SK-N-SH treated with all-trans-retinoic acid at 6 μM for 48 hours (cell line): ENCODE results near the gene FANCC.
A peak's percentile ranks its signal among the peaks of the same experiment; 100 is the strongest.

Experiments used
- ATAC-seq: fragments of 200-7000 bp; cut with Tn5 transposase; 3 replicates; pipeline ENCODE4 v1.9.1; 2020; ENCODE audit warnings: mild to moderate bottlenecking, moderate library complexity
- ARNTL ChIP-seq: fragments of 450-650 bp; formaldehyde crosslinking; IDR thresholded peaks from 2 replicates; pipeline ENCODE4 v1.5.0; 2020; ENCODE audit warnings: low read depth, mild to moderate bottlenecking, moderate library complexity, borderline replicate concordance
- BACH2 ChIP-seq: fragments of 250-450 bp; sonication (Bioruptor Pico); IDR thresholded peaks from 2 replicates; pipeline ENCODE4 v1.9.0; 2021; ENCODE audit warnings: mild to moderate bottlenecking, borderline replicate concordance
- CSDC2 ChIP-seq: fragments of 250-450 bp; sonication (Bioruptor Pico); IDR thresholded peaks from 2 replicates; pipeline ENCODE4 v1.5.0; 2020; ENCODE audit warnings: mild to moderate bottlenecking, moderate library complexity
- ESRRG ChIP-seq: fragments of 250-450 bp; sonication (Bioruptor Pico); IDR thresholded peaks from 2 replicates; pipeline ENCODE4 v1.6.1; 2021; ENCODE audit warnings: mild to moderate bottlenecking
- ISL1 ChIP-seq: fragments of 250-450 bp; sonication (Bioruptor Pico); IDR thresholded peaks from 2 replicates; pipeline ENCODE4 v2.1.2; 2022; ENCODE audit warnings: mild to moderate bottlenecking, moderate library complexity
- PPARA ChIP-seq: fragments of 250-450 bp; sonication (Bioruptor Pico); IDR thresholded peaks from 2 replicates; pipeline ENCODE4 v1.5.0; 2020; ENCODE audit warnings: mild to moderate bottlenecking, borderline replicate concordance
- RARB ChIP-seq: fragments of 250-450 bp; sonication (Bioruptor Pico); IDR thresholded peaks from 2 replicates; pipeline ENCODE4 v1.8.0; 2021; ENCODE audit warnings: mild to moderate bottlenecking, moderate library complexity
- SNAI2 ChIP-seq: fragments of 250-450 bp; sonication (Bioruptor Pico); IDR thresholded peaks from 2 replicates; pipeline ENCODE4 v1.5.0; 2020; ENCODE audit warnings: mild to moderate bottlenecking, moderate library complexity
- TCF4 ChIP-seq: fragments of 250-450 bp; sonication (Bioruptor Pico); IDR thresholded peaks from 2 replicates; pipeline ENCODE4 v1.8.0; 2021; ENCODE audit warnings: mild to moderate bottlenecking, moderate library complexity, borderline replicate concordance
- TOX ChIP-seq: fragments of 250-450 bp; sonication (Bioruptor Pico); IDR thresholded peaks from 2 replicates; pipeline ENCODE4 v1.8.0; 2021; ENCODE audit warnings: mild to moderate bottlenecking, moderate library complexity, borderline replicate concordance
- ZC3H10 ChIP-seq: fragments of 250-450 bp; sonication (Bioruptor Pico); IDR thresholded peaks from 2 replicates; pipeline ENCODE4 v1.5.1; 2021; ENCODE audit warnings: mild to moderate bottlenecking, moderate library complexity
- ZFP3 ChIP-seq: fragments of 250-450 bp; sonication (Bioruptor Pico); IDR thresholded peaks from 2 replicates; pipeline ENCODE4 v1.5.0; 2020; ENCODE audit warnings: mild to moderate bottlenecking, moderate library complexity
- ZFP30 ChIP-seq: fragments of 450-650 bp; formaldehyde crosslinking; IDR thresholded peaks from 2 replicates; pipeline ENCODE4 v1.5.0; 2022; ENCODE audit warnings: mild to moderate bottlenecking, moderate library complexity
- ZNF70 ChIP-seq: fragments of 450-650 bp; formaldehyde crosslinking; IDR thresholded peaks from 2 replicates; pipeline ENCODE4 v1.5.0; 2020; ENCODE audit warnings: mild to moderate bottlenecking, moderate library complexity
- ZNF8 ChIP-seq: fragments of 450-650 bp; formaldehyde crosslinking; IDR thresholded peaks from 2 replicates; pipeline ENCODE4 v1.5.0; 2020; ENCODE audit warnings: mild to moderate bottlenecking, moderate library complexity
- TF ChIP-seq, protein P1 (sequence below): fragments of 250-450 bp; sonication (Bioruptor Pico); IDR thresholded peaks from 2 replicates; pipeline ENCODE4 v1.8.0; 2020; ENCODE audit warnings: mild to moderate bottlenecking, moderate library complexity, borderline replicate concordance
- TF ChIP-seq, protein P2 (sequence below): fragments of 250-450 bp; sonication (Bioruptor Pico); IDR thresholded peaks from 2 replicates; pipeline ENCODE4 v1.5.1; 2020; ENCODE audit warnings: low read depth, mild to moderate bottlenecking, moderate library complexity
- TF ChIP-seq, protein P3 (sequence below): fragments of 250-450 bp; sonication (Bioruptor Pico); IDR thresholded peaks from 2 replicates; pipeline ENCODE4 v1.5.1; 2021; ENCODE audit warnings: mild to moderate bottlenecking, moderate library complexity
- TF ChIP-seq, protein P4 (sequence below): fragments of 250-450 bp; sonication (Bioruptor Pico); IDR thresholded peaks from 2 replicates; pipeline ENCODE4 v1.5.0; 2020; ENCODE audit warnings: mild to moderate bottlenecking, moderate library complexity

The FANCC gene

DNA sequence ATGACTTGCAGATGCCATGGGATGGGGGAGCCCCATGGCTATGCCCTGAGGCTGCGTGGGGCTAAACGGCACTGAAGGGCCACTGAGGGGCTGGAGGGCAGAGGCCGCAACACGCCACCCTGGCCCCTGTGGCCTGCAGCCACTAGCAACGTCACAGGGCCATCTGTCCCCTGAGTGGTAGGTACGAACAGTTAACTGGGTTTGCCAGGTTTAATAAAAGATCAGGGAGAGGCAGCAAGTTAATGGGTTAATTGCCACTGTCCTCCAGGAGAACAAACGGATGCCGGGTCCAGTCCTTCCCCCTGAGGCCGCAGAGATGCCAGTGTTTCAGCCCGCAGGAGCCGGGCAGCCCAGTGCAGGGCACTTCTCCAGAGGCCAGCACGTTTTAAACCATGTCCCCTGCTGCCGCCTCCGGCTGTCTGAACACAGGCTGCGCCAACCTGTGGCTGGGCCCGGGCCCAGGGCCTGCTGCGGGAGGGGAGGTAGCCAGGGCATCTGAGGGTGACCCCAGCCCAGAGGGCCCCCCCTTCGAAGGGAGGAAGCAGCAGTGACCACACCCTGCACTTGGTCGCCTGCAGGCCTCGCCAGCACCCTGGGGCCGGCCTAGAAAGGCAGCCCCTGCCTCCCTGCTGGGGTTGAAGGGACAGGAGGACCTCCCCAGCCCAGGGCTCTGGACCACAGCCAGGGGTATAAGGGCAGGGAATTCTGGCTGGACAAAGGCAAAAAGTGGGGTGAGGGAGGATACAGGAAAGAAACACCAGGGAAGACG, 227.3 kb downstream of the FANCC start:
- no peak for TF ChIP-seq ARNTL (CRISPR knock-in tag)
- TF ChIP-seq, protein P1, sequence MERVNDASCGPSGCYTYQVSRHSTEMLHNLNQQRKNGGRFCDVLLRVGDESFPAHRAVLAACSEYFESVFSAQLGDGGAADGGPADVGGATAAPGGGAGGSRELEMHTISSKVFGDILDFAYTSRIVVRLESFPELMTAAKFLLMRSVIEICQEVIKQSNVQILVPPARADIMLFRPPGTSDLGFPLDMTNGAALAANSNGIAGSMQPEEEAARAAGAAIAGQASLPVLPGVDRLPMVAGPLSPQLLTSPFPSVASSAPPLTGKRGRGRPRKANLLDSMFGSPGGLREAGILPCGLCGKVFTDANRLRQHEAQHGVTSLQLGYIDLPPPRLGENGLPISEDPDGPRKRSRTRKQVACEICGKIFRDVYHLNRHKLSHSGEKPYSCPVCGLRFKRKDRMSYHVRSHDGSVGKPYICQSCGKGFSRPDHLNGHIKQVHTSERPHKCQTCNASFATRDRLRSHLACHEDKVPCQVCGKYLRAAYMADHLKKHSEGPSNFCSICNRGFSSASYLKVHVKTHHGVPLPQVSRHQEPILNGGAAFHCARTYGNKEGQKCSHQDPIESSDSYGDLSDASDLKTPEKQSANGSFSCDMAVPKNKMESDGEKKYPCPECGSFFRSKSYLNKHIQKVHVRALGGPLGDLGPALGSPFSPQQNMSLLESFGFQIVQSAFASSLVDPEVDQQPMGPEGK, result 0 out of 2 replicates have a peak, but pooled peaks have one; percentile 33
- no peak for TF ChIP-seq ZFP3 (CRISPR knock-in tag)
- ATAC-seq, result peak; percentile 4

DNA sequence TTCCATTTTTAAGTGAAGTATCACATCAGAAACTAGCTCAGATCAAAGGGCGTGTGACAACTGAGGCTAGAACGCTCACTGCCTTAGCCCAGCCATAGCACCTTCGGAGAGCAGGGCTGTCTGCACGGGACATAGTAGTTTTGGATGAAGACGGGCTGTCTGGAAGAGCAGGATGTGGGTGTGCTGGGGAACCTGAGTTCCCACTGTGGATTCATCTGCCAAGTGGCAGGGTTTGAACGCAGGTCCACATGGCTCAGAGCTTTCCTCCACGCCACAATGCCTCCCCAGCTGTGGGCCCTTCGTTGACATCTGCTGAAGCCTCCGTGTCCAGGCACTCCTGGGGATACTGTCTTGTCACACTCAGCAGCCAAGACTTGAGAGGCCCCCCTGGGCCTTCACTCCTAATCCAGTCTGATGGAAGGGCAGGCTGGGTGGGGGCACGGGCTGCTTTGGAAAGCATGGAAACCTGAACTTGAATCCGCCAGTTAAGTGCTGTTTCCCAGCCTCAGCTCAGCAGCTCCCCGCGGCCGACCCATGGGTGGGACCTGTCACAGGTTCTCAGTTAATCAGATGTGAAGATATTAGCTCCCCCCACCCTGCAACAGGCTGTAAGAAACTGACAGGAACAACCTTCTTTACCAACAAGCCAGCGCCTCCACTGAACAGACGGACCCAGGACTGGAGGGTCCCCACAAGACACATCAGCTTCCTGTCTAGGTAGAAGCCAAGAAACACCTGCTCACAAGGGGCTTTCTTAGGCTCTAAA, 228.1 kb downstream of the FANCC start:
- ATAC-seq, result no peak
- TF ChIP-seq SNAI2 (CRISPR knock-in tag), result no peak
- no peak for TF ChIP-seq BACH2
- TF ChIP-seq ZC3H10 (CRISPR knock-in tag), result no peak
- no peak for TF ChIP-seq PPARA (CRISPR knock-in tag)
- TF ChIP-seq, all 23 proteins: peak for 0

DNA sequence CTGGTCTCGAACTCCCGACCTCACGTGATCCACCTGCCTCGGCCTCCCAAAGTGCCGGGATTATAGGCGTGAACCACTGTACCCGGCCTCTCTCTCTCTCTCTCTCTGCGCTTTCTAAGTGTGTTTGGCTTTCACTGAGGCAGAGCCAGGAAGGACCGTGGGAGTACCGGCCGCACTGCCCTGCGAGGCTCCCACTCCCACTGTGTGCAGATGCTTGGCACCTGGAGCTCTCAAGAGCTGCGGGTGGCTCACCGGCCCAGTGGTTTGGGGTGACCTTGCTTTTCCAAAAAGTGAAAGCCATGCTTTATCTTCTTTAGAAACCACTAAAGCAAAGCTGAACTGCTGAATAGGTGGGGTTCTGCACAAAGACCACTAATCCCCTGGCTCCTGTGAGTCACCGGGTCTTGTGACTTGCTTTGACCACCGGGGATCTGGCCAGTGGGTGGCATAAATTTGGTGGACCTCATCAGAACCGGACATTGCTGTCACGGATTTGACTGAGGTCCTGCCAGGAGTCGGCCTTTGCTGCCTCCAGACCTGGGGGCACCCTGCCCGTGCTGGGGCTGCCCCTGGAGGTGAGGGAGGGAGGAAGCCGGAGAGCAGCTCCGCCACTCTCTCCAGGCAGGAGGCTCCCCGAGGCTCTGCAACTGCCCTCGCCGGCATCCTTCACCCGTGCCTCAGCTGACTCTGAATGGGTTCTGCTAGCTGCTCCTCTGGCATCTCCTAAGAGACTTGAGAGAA, 228.9 kb downstream of the FANCC start:
- no peak for TF ChIP-seq CSDC2
- TF ChIP-seq, protein P1, result no peak
- no peak for TF ChIP-seq ZC3H10 (CRISPR knock-in tag)
- TF ChIP-seq ARNTL (CRISPR knock-in tag), result no peak
- no peak for ATAC-seq

DNA sequence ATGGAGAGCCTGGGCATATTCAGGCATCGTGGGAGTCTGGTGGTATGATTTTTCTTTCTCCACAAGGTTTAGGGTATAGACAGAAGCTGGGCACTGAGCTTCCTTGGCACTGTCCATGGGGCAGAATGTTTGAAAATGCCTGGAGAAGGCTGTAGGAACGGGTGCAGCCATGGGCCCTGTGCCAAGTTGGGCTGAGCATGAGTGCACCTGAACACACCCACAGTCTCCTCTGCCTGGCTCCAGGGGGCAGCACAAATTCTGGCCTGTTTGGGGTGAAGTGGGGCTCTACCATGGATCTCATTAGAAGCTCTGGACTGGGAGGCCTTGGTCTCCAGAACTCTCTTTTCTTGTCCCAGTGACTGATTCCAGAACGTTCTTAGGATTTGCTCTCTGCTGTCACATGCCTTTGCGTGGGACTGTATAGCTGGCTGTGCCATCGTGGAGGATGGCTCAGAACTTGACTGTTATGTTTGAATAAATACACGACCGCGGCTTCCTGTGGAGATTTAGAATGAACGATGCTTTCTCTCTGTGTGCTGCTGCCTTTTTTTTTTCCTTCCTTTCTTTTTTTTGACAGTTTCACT, 229.8 kb downstream of the FANCC start:
- TF ChIP-seq, protein P2, sequence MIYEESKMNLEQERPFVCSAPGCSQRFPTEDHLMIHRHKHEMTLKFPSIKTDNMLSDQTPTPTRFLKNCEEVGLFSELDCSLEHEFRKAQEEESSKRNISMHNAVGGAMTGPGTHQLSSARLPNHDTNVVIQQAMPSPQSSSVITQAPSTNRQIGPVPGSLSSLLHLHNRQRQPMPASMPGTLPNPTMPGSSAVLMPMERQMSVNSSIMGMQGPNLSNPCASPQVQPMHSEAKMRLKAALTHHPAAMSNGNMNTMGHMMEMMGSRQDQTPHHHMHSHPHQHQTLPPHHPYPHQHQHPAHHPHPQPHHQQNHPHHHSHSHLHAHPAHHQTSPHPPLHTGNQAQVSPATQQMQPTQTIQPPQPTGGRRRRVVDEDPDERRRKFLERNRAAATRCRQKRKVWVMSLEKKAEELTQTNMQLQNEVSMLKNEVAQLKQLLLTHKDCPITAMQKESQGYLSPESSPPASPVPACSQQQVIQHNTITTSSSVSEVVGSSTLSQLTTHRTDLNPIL (CRISPR knock-in tag), result no peak
- TF ChIP-seq ZNF8 (CRISPR knock-in tag) (no peak), ZNF70 (CRISPR knock-in tag) (no peak), ZC3H10 (CRISPR knock-in tag) (no peak), TOX (no peak), ESRRG (CRISPR knock-in tag) (no peak), SNAI2 (CRISPR knock-in tag) (no peak), PPARA (CRISPR knock-in tag) (no peak), CSDC2 (no peak), RARB (CRISPR knock-in tag) (no peak), TCF4 (CRISPR knock-in tag) (no peak), ISL1 (no peak), ZFP30 (no peak)
- TF ChIP-seq, protein P1, result no peak
- TF ChIP-seq, protein P3, sequence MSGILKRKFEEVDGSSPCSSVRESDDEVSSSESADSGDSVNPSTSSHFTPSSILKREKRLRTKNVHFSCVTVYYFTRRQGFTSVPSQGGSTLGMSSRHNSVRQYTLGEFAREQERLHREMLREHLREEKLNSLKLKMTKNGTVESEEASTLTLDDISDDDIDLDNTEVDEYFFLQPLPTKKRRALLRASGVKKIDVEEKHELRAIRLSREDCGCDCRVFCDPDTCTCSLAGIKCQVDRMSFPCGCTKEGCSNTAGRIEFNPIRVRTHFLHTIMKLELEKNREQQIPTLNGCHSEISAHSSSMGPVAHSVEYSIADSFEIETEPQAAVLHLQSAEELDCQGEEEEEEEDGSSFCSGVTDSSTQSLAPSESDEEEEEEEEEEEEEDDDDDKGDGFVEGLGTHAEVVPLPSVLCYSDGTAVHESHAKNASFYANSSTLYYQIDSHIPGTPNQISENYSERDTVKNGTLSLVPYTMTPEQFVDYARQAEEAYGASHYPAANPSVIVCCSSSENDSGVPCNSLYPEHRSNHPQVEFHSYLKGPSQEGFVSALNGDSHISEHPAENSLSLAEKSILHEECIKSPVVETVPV, result no peak
- TF ChIP-seq, protein P4, sequence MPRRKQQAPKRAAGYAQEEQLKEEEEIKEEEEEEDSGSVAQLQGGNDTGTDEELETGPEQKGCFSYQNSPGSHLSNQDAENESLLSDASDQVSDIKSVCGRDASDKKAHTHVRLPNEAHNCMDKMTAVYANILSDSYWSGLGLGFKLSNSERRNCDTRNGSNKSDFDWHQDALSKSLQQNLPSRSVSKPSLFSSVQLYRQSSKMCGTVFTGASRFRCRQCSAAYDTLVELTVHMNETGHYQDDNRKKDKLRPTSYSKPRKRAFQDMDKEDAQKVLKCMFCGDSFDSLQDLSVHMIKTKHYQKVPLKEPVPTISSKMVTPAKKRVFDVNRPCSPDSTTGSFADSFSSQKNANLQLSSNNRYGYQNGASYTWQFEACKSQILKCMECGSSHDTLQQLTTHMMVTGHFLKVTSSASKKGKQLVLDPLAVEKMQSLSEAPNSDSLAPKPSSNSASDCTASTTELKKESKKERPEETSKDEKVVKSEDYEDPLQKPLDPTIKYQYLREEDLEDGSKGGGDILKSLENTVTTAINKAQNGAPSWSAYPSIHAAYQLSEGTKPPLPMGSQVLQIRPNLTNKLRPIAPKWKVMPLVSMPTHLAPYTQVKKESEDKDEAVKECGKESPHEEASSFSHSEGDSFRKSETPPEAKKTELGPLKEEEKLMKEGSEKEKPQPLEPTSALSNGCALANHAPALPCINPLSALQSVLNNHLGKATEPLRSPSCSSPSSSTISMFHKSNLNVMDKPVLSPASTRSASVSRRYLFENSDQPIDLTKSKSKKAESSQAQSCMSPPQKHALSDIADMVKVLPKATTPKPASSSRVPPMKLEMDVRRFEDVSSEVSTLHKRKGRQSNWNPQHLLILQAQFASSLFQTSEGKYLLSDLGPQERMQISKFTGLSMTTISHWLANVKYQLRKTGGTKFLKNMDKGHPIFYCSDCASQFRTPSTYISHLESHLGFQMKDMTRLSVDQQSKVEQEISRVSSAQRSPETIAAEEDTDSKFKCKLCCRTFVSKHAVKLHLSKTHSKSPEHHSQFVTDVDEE (CRISPR knock-in tag), result no peak
- TF ChIP-seq, all 23 proteins: peak for 0
- ATAC-seq, result no peak
